HAP-1 (cell line): ENCODE data around the gene TAF1A.

ENCODE experiments used
- DNase-seq, 2 experiments: peaks; one replicate each; pipeline ENCODE4 v3.0.0-alpha.2; 2016 to 2020; ENCODE audit warnings: low spot score in 2 of 2
- H3K27me3 ChIP-seq: fragments of 250-450 bp; sonication (Bioruptor Pico); 2 replicates; pipeline ENCODE4 v1.5.1; 2020; ENCODE audit warnings: low read depth, mild to moderate bottlenecking, moderate library complexity
- H3K36me3 ChIP-seq: fragments of 250-450 bp; sonication (Bioruptor Pico); replicated peaks from 2 replicates; pipeline ENCODE4 v1.5.1; 2020; ENCODE audit warnings: mild to moderate bottlenecking
- H3K4me1 ChIP-seq: fragments of 250-450 bp; sonication (Bioruptor Pico); 2 replicates; pipeline ENCODE4 v1.5.1; 2020; ENCODE audit warnings: mild to moderate bottlenecking
- H3K4me3 ChIP-seq: fragments of 250-450 bp; sonication (Bioruptor Pico); 2 replicates; pipeline ENCODE4 v1.5.1; 2020; ENCODE audit warnings: mild to moderate bottlenecking, moderate library complexity
- H3K9me3 ChIP-seq: fragments of 250-450 bp; sonication (Bioruptor Pico); 2 replicates; pipeline ENCODE4 v1.5.1; 2020; ENCODE audit warnings: mild to moderate bottlenecking, moderate library complexity
- in situ Hi-C: fragments of 300-500 bp; cut with MboI; formaldehyde crosslinking; loops from 3 replicates; pipeline ENCODE4 v1.14.3; 2020; ENCODE audit warnings: low sequenced_read_pairs, inconsistent platforms, mixed read lengths

TAF1A gene

GRCh38 chr1:222582099-222582774 is 7.5 kb downstream of the TAF1A start:
- H3K4me3 ChIP-seq, result no peak overlapping the region
- H3K36me3 ChIP-seq, result peaks cover 42% of the 10 kb centered on the region
- no peak for DNase-seq
- no peaks in the 10 kb centered on the region for H3K4me1 ChIP-seq
- in situ Hi-C loops, result no loop called here
- H3K27me3 ChIP-seq, result no peaks in the 10 kb centered on the region
- no peaks in the 10 kb centered on the region for H3K9me3 ChIP-seq

- Histone ChIP-seq H3K27me3 (no peaks in the 10 kb centered on the region), H3K36me3 (peaks cover 37% of the 10 kb centered on the region), H3K9me3 (no peaks in the 10 kb centered on the region), H3K4me3 (no peak overlapping the region), H3K4me1 (no peaks in the 10 kb centered on the region)
- in situ Hi-C loops, result no loop called here
- no peak for DNase-seq
These were observed 10.4 kb downstream of the TAF1A start for GRCh38 chr1:222579316-222579715.

GRCh38 chr1:222570837-222571236 is 18.9 kb downstream of the TAF1A start:
- H3K9me3 ChIP-seq, result no peaks in the 10 kb centered on the region
- no peaks in the 10 kb centered on the region for H3K4me1 ChIP-seq
- H3K27me3 ChIP-seq, result no peaks in the 10 kb centered on the region
- DNase-seq, result no peak
- in situ Hi-C loops, result no loop called here
- peaks cover 22% of the 10 kb centered on the region for H3K36me3 ChIP-seq
- no peak overlapping the region for H3K4me3 ChIP-seq

GRCh38 chr1:222561656-222562055 is 28.1 kb downstream of the TAF1A start:
- H3K9me3 ChIP-seq, result no peaks in the 10 kb centered on the region
- H3K36me3 ChIP-seq, result peaks cover 15% of the 10 kb centered on the region

GRCh38 chr1:222557574-222557973 is 32.2 kb downstream of the TAF1A start:
- H3K4me1 ChIP-seq, result no peaks in the 10 kb centered on the region
- H3K27me3 ChIP-seq, result no peaks in the 10 kb centered on the region
- no peak for DNase-seq
- no peak overlapping the region for H3K4me3 ChIP-seq
- in situ Hi-C loops, result no loop called here
- H3K36me3 ChIP-seq, result peaks cover 11% of the 10 kb centered on the region
- no peaks in the 10 kb centered on the region for H3K9me3 ChIP-seq

More at GRCh38 chr1:222561656-222562055, 28.1 kb downstream of the TAF1A start:
- H3K4me1 ChIP-seq, result no peaks in the 10 kb centered on the region
- no peak for DNase-seq
- in situ Hi-C loops, result no loop called here
- no peaks in the 10 kb centered on the region for H3K27me3 ChIP-seq
- H3K4me3 ChIP-seq, result no peak overlapping the region

- H3K27me3 ChIP-seq, result no peaks in the 10 kb centered on the region
- no peaks in the 10 kb centered on the region for H3K4me1 ChIP-seq
- no peak overlapping the region for H3K4me3 ChIP-seq
- DNase-seq, result no peak
- peaks cover 11% of the 10 kb centered on the region for H3K36me3 ChIP-seq
- H3K9me3 ChIP-seq, result no peaks in the 10 kb centered on the region
- in situ Hi-C loops, result no loop called here
These were observed 32.6 kb downstream of the TAF1A start for GRCh38 chr1:222557148-222557547.

GRCh38 chr1:222555992-222556615 is 33.6 kb downstream of the TAF1A start:
- Histone ChIP-seq H3K27me3 (no peaks in the 10 kb centered on the region), H3K4me3 (no peak overlapping the region), H3K9me3 (no peaks in the 10 kb centered on the region), H3K36me3 (peaks cover 7% of the 10 kb centered on the region), H3K4me1 (no peaks in the 10 kb centered on the region)
- no peak for DNase-seq
- in situ Hi-C loops, result no loop called here

- in situ Hi-C loops, result no loop called here
- Histone ChIP-seq H3K4me1 (no peaks in the 10 kb centered on the region), H3K36me3 (no peaks in the 10 kb centered on the region; the same call in 1 of the 2 replicates), H3K9me3 (no peaks in the 10 kb centered on the region), H3K27me3 (no peaks in the 10 kb centered on the region), H3K4me3 (no peak overlapping the region)
- DNase-seq, result no peak
These were observed 35.6 kb downstream of the TAF1A start for GRCh38 chr1:222554177-222554576.

- no peak for DNase-seq
- in situ Hi-C loops, result no loop called here
- Histone ChIP-seq H3K9me3 (no peaks in the 10 kb centered on the region), H3K4me1 (no peaks in the 10 kb centered on the region), H3K36me3 (no peaks in the 10 kb centered on the region; the same call in 1 of the 2 replicates), H3K4me3 (no peak overlapping the region), H3K27me3 (no peaks in the 10 kb centered on the region)
These were observed 36.9 kb downstream of the TAF1A start for GRCh38 chr1:222552882-222553281.

- DNase-seq, result no peak
- Histone ChIP-seq H3K27me3 (no peaks in the 10 kb centered on the region), H3K36me3 (no peaks in the 10 kb centered on the region), H3K4me1 (no peaks in the 10 kb centered on the region), H3K4me3 (no peak within 1 kb of the TSS), H3K9me3 (no peaks in the 10 kb centered on the region)
- in situ Hi-C loops, result no loop called here
These were observed 41.6 kb downstream of the TAF1A start, which contains the start of gene HHIPL2 for GRCh38 chr1:222547944-222548671. Gene HHIPL2 (minus strand): TSS chr1:222548104. CDS start chr1:222548044, 60 bp downstream.

- no peak overlapping the region for H3K4me3 ChIP-seq
- H3K9me3 ChIP-seq, result no peaks in the 10 kb centered on the region
- H3K27me3 ChIP-seq, result no peaks in the 10 kb centered on the region
- DNase-seq, result no peak
- H3K36me3 ChIP-seq, result no peaks in the 10 kb centered on the region
- no peaks in the 10 kb centered on the region for H3K4me1 ChIP-seq
- in situ Hi-C loops, result no loop called here
These were observed 42.5 kb downstream of the TAF1A start for GRCh38 chr1:222547260-222547614.

- DNase-seq, result no peak
- no peaks in the 10 kb centered on the region for H3K36me3 ChIP-seq
- no peaks in the 10 kb centered on the region for H3K27me3 ChIP-seq
- H3K4me1 ChIP-seq, result no peaks in the 10 kb centered on the region
- in situ Hi-C loops, result no loop called here
- H3K4me3 ChIP-seq, result no peak overlapping the region
- no peaks in the 10 kb centered on the region for H3K9me3 ChIP-seq
These were observed 43.0 kb downstream of the TAF1A start for GRCh38 chr1:222546548-222547259.

- no peak for DNase-seq
- no peaks in the 10 kb centered on the region for H3K9me3 ChIP-seq
- no peak overlapping the region for H3K4me3 ChIP-seq
- H3K4me1 ChIP-seq, result no peaks in the 10 kb centered on the region
- no peaks in the 10 kb centered on the region for H3K36me3 ChIP-seq
- in situ Hi-C loops, result no loop called here
- H3K27me3 ChIP-seq, result no peaks in the 10 kb centered on the region
These were observed 43.6 kb downstream of the TAF1A start for GRCh38 chr1:222546091-222546490.

- in situ Hi-C loops, result no loop called here
- no peak overlapping the region for H3K4me3 ChIP-seq
- no peaks in the 10 kb centered on the region for H3K36me3 ChIP-seq
- no peaks in the 10 kb centered on the region for H3K4me1 ChIP-seq
- no peaks in the 10 kb centered on the region for H3K9me3 ChIP-seq
- H3K27me3 ChIP-seq, result no peaks in the 10 kb centered on the region
- no peak for DNase-seq
These were observed 45.9 kb downstream of the TAF1A start for GRCh38 chr1:222543817-222544216.
